HepG2 (cell line): ENCODE data around the gene HLA-DOA. TPM values are rescaled to one million over a fixed set of nuclear protein-coding genes. Genes with fewer than 3 reads are reported as not detected.

ENCODE experiments used
- ATAC-seq: fragments of 200-7000 bp; cut with Tn5 transposase; 3 replicates; pipeline ENCODE4 v1.9.1; 2020; ENCODE audit warnings: mild to moderate bottlenecking, moderate library complexity
- BruUV-seq: library from RNA; stranded (reverse); fragments of 400-500 nt; replicated peaks from 2 replicates; lab custom pipeline; 2021; lab: Mats Ljungman, UMichigan
- CTCF ChIA-PET: fragments of 300-600 bp; formaldehyde crosslinking; extraction: SDS; loops from one replicate; lab custom pipeline; 2021; ENCODE audit warnings: low total read pairs, inconsistent platforms, low intra/inter-chr PET ratio; lab: Yijun Ruan, JAX
- POLR2A ChIA-PET: fragments of 350-600 bp; sonication (Branson Sonifier 250); formaldehyde crosslinking; loops from one replicate; lab custom pipeline; 2020; ENCODE audit warnings: antibody characterized with exemption, inconsistent platforms; lab: Yijun Ruan, JAX
- DNase-seq: peaks from one replicate; pipeline ENCODE4 v3.0.0-alpha.2; 2015; ENCODE audit warnings: low spot score
- FAIRE-seq: peaks from 3 replicates; lab custom pipeline; 2011; peaks lifted over from hg19 to GRCh38; lab: Jason Lieb, UNC
- H2AFZ ChIP-seq: one replicate; pipeline ENCODE4 v1.6.1; 2011; ENCODE audit warnings: low read length, inconsistent platforms
- H3K27ac ChIP-seq: fragments of 300-600 bp; 3 replicates; pipeline ENCODE4 v1.8.0; 2011; ENCODE audit warnings: mixed run types, mild to moderate bottlenecking, mixed read lengths, low read length, inconsistent platforms; ENCODE audit not compliant: insufficient read depth; ENCODE audit errors: extremely low read length
- H3K27me3 ChIP-seq, 2 experiments: fragments of 200-600 bp in 1 of 2; 2 replicates in 1 of 2; 3 replicates in 1 of 2; pipeline versions ENCODE4 v1.6.0 to v1.8.0; 2011; ENCODE audit warnings: low read length in 2 of 2, mild to moderate bottlenecking in 2 of 2, moderate library complexity in 2 of 2, inconsistent platforms in 1 of 2; ENCODE audit not compliant: insufficient read depth in 2 of 2, control insufficient read depth in 1 of 2
- H3K36me3 ChIP-seq, 2 experiments: fragments of 200-600 bp in 1 of 2; replicated peaks in 1 of 2; 2 replicates in 1 of 2; 3 replicates in 1 of 2; pipeline versions ENCODE4 v1.5.1 to v1.8.0; 2011; ENCODE audit warnings: low read length in 2 of 2, inconsistent platforms in 1 of 2; ENCODE audit not compliant: insufficient read depth in 2 of 2, control insufficient read depth in 1 of 2
- H3K4me1 ChIP-seq: 2 replicates; pipeline ENCODE4 v1.5.1; 2012; ENCODE audit warnings: low read length, inconsistent platforms; ENCODE audit not compliant: insufficient read depth
- H3K4me2 ChIP-seq: 2 replicates; pipeline ENCODE4 v1.6.0; 2011; ENCODE audit warnings: low read depth, low read length, inconsistent platforms
- H3K4me3 ChIP-seq, 3 experiments: fragments of 200-600 bp in 1 of 3; sonication (generic), shearing (Covaris generic) in 1 of 3; replicated peaks in 1 of 3; 2 replicates each; pipeline ENCODE4 v1.5.1; 2011 to 2016; ENCODE audit warnings: low read length in 3 of 3, inconsistent platforms in 2 of 3, low read depth in 2 of 3, mild to moderate bottlenecking in 2 of 3, control low read depth in 1 of 3, mixed read lengths in 1 of 3; ENCODE audit not compliant: insufficient read depth in 1 of 3
- H3K79me2 ChIP-seq: one replicate; pipeline ENCODE4 v1.6.1; 2011; ENCODE audit warnings: low read length, inconsistent platforms; ENCODE audit not compliant: insufficient read depth
- H3K9ac ChIP-seq: 2 replicates; pipeline ENCODE4 v1.6.0; 2011; ENCODE audit warnings: mild to moderate bottlenecking, low read depth, low read length, inconsistent platforms; ENCODE audit not compliant: insufficient read depth
- H3K9me3 ChIP-seq: 2 replicates; pipeline ENCODE4 v1.5.1; 2012; ENCODE audit warnings: mild to moderate bottlenecking, low read length
- H4K20me1 ChIP-seq: 2 replicates; pipeline ENCODE4 v1.6.0; 2011; ENCODE audit warnings: inconsistent platforms, mild to moderate bottlenecking, low read length, moderate library complexity; ENCODE audit not compliant: insufficient read depth
- BCL6 ChIP-seq: IDR thresholded peaks from 2 replicates; pipeline ENCODE4 v1.6.1; 2016; ENCODE audit warnings: missing genetic modification reagents, missing compliant biosample characterization
- BRCA1 ChIP-seq: sonication (generic); formaldehyde crosslinking; IDR thresholded peaks from 2 replicates; pipeline ENCODE4 v1.4.0; 2020; ENCODE audit warnings: missing genetic modification reagents
- BRD4 ChIP-seq: sonication (generic); formaldehyde crosslinking; IDR thresholded peaks from 2 replicates; pipeline ENCODE4 v1.4.0; 2020; ENCODE audit warnings: missing genetic modification reagents
- FOSL1 ChIP-seq: sonication (generic); formaldehyde crosslinking; IDR thresholded peaks from 2 replicates; pipeline ENCODE4 v1.9.0; 2021; ENCODE audit warnings: missing genetic modification reagents, borderline replicate concordance
- GPBP1L1 ChIP-seq: sonication (generic); formaldehyde crosslinking; IDR thresholded peaks from 2 replicates; pipeline ENCODE4 v1.5.0; 2020; ENCODE audit warnings: mild to moderate bottlenecking, missing genetic modification reagents
- KLF12 ChIP-seq: sonication (generic); formaldehyde crosslinking; IDR thresholded peaks from 2 replicates; pipeline ENCODE4 v1.4.0; 2020; ENCODE audit warnings: missing genetic modification reagents, borderline replicate concordance
- MAX ChIP-seq: IDR thresholded peaks from 2 replicates; pipeline ENCODE4 v1.6.1; 2012; ENCODE audit warnings: inconsistent platforms
- NFIC ChIP-seq: IDR thresholded peaks from 2 replicates; pipeline ENCODE4 v1.6.1; 2012; ENCODE audit warnings: mild to moderate bottlenecking, low read length, inconsistent platforms
- NKX3-1 ChIP-seq: sonication (generic); formaldehyde crosslinking; IDR thresholded peaks from 2 replicates; pipeline ENCODE4 v1.5.0; 2020; ENCODE audit warnings: missing genetic modification reagents
- NR1H2 ChIP-seq: sonication (generic); formaldehyde crosslinking; IDR thresholded peaks from 2 replicates; pipeline ENCODE4 v1.8.1; 2022; ENCODE audit warnings: low read depth, missing genetic modification reagents, borderline replicate concordance
- SAFB2 ChIP-seq: sonication (generic); formaldehyde crosslinking; IDR thresholded peaks from 2 replicates; pipeline ENCODE4 v1.5.1; 2020; ENCODE audit warnings: missing genetic modification reagents, low read depth, mild to moderate bottlenecking, borderline replicate concordance
- SETDB1 ChIP-seq: sonication (generic); formaldehyde crosslinking; IDR thresholded peaks from 2 replicates; pipeline ENCODE4 v1.5.1; 2020; ENCODE audit warnings: missing genetic modification reagents, mild to moderate bottlenecking, borderline replicate concordance
- SMAD1 ChIP-seq: sonication (generic); formaldehyde crosslinking; IDR thresholded peaks from 2 replicates; pipeline ENCODE4 v1.4.0; 2020; ENCODE audit warnings: missing genetic modification reagents, low read depth, mild to moderate bottlenecking, borderline replicate concordance
- SNAPC4 ChIP-seq: sonication (generic); formaldehyde crosslinking; IDR thresholded peaks from 2 replicates; pipeline ENCODE4 v1.4.0; 2020; ENCODE audit warnings: mild to moderate bottlenecking, missing genetic modification reagents
- ZMYM4 ChIP-seq: sonication (generic); formaldehyde crosslinking; IDR thresholded peaks from 2 replicates; pipeline ENCODE4 v1.8.1; 2023; ENCODE audit warnings: mild to moderate bottlenecking, missing genetic modification reagents
- ZNF326 ChIP-seq: sonication (generic); formaldehyde crosslinking; IDR thresholded peaks from 2 replicates; pipeline ENCODE4 v1.4.0; 2020; ENCODE audit warnings: missing genetic modification reagents, borderline replicate concordance
- ZNF34 ChIP-seq: sonication (generic); formaldehyde crosslinking; IDR thresholded peaks from 2 replicates; pipeline ENCODE4 v1.4.0; 2020; ENCODE audit warnings: mild to moderate bottlenecking, missing genetic modification reagents, borderline replicate concordance
- ZNF792 ChIP-seq: IDR thresholded peaks from 2 replicates; pipeline ENCODE4 v1.6.1; 2016
- in situ Hi-C: cut with HindIII; loops from 2 replicates; pipeline ENCODE4 v1.10.0; 2017; ENCODE audit warnings: low pct_unique_long_range_greater_than_20kb; ENCODE audit not compliant: extremely low pct_ligation_motif_present
- intact Hi-C: fragments of 100-400 bp; cut with micrococcal nuclease; formaldehyde crosslinking; loops from one replicate; pipeline ENCODE4 v1.10.0; 2022; ENCODE audit not compliant: unreplicated experiment
- polyA plus RNA-seq, 8 experiments: library from polyadenylated mRNA; depleted of rRNA in 3 of 8; stranded (reverse) in 7 of 8; unstranded in 1 of 8; fragments of >200 nt; fragmentation: Illumina TruSeq in 4 of 8; extraction: Trizol in 4 of 8; gene quantifications; 2 replicates each; pipeline versions ENCODE4 v1.2.1 to v1.2.3, GENCODE V29; 2011 to 2016; ENCODE audit warnings: low read depth in 4 of 8, missing spikeins in 1 of 8, mixed read lengths in 1 of 8; ENCODE audit not compliant: insufficient read depth in 1 of 8
- total RNA-seq, 5 experiments: library from RNA; depleted of rRNA; stranded (reverse); fragments of >200 nt; fragmentation: Illumina TruSeq; extraction: Trizol; gene quantifications; 2 replicates each; pipeline ENCODE4 v1.2.3, GENCODE V29; 2016; ENCODE audit warnings: low read depth in 1 of 5

HLA-DOA gene
- total and polyA plus RNA-seq, 2 of the 13 experiments (the other 11 are each of a cell fraction or from before 2014, with no cell fraction given), result 0.03 to 0.09 TPM

DNA sequence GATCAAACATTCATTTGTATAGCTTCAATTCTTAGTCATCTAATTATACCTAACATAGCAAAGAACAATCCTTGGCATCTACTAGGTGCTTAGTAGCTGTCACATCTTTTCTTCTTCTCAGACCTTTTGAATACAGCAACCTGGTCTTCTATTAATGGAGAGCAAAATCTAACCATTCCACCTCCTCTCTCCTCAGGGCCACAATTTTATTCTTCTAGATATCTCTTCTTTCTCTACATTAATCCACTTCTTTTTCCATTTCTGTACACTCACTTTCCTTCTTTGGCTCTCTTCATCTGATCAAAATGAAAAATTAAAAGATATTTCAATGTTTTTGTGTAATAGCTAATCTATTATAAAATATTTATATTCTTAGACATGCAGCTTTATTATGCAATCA is 9.0 kb upstream of the HLA-DOA start:
- intact Hi-C loops (no loop called here), in situ Hi-C loops (loop anchor here (5.0 to 10.0 kb wide), 3 partner anchors 64 to 229 kb away; no protein-coding TSS in a partner anchor)
- Histone ChIP-seq H3K4me2 (no peak overlapping the region), H3K27ac (no peak overlapping the region), H3K9me3 (no peaks in the 10 kb centered on the region), H3K79me2 (no peaks in the 10 kb centered on the region), H3K4me3 (no peak overlapping the region), H3K4me1 (no peaks in the 10 kb centered on the region), H3K27me3 (peaks cover 1 to 56% of the 10 kb centered on the region in 2 experiments; a peak in 3 of 5 replicates), H2AFZ (no peak overlapping the region), H3K36me3 (no peaks in the 10 kb centered on the region), H3K9ac (no peak overlapping the region), H4K20me1 (no peaks in the 10 kb centered on the region)
- DNase-seq (no peak), FAIRE-seq (no peak), ATAC-seq (no peak)
- ChIA-PET CTCF (no interaction called here), POLR2A (no interaction called here)
- TF ChIP-seq NFIC (no peak), ZNF792 (CRISPR knock-in tag) (no peak), SAFB2 (CRISPR knock-in tag) (no peak), NR1H2 (CRISPR knock-in tag) (no peak), BRD4 (no peak), SNAPC4 (no peak), NKX3-1 (CRISPR knock-in tag) (no peak), ZNF326 (CRISPR knock-in tag) (no peak), KLF12 (CRISPR knock-in tag) (no peak), SETDB1 (CRISPR knock-in tag) (no peak), BCL6 (CRISPR knock-in tag) (no peak), MAX (no peak), BRCA1 (CRISPR knock-in tag) (no peak), ZMYM4 (no peak), FOSL1 (CRISPR knock-in tag) (no peak), ZNF34 (CRISPR knock-in tag) (no peak), GPBP1L1 (CRISPR knock-in tag) (no peak), SMAD1 (no peak)
- no TSS peak for BruUV-seq
